Upper lobe of right lung (tissue), 1 donor: ENCODE results near the gene NEU1. TPM values are rescaled to one million over a fixed set of nuclear protein-coding genes. Genes with fewer than 3 reads are reported as not detected.
"Not testable (repeated sequence)": the region's sequence is repeated elsewhere in the genome, so short reads cannot be mapped to it uniquely, and the experiment has no call there.

Source experiments
- ATAC-seq: fragments of 200-7000 bp; cut with Tn5 transposase; one replicate; pipeline ENCODE4 v1.9.1; 2020; ENCODE audit warnings: mild to moderate bottlenecking, moderate library complexity
- DNase-seq: peaks from one replicate; pipeline ENCODE4 v3.0.0-alpha.2; 2020
- H3K27ac ChIP-seq: fragments of 200-600 bp; one replicate; pipeline ENCODE4 v1.8.0; 2022
- H3K27me3 ChIP-seq: fragments of 200-600 bp; one replicate; pipeline ENCODE4 v1.8.0; 2022; ENCODE audit warnings: mild to moderate bottlenecking
- H3K36me3 ChIP-seq: fragments of 200-600 bp; one replicate; pipeline ENCODE4 v1.8.0; 2022
- H3K4me1 ChIP-seq: fragments of 200-600 bp; one replicate; pipeline ENCODE4 v1.8.0; 2022
- H3K4me3 ChIP-seq: fragments of 200-600 bp; one replicate; pipeline ENCODE4 v1.8.0; 2022; ENCODE audit warnings: mild to moderate bottlenecking
- H3K9me3 ChIP-seq: fragments of 200-600 bp; one replicate; pipeline ENCODE4 v1.8.0; 2022
- intact Hi-C: fragments of 100-400 bp; cut with DNase I; formaldehyde crosslinking; loops from one replicate; pipeline ENCODE4 v1.11.0; 2022
- total RNA-seq: library from RNA; stranded (reverse); fragmentation: NEBNext Ultra II Directional; extraction: Animal tissue kit (Norgen Biotek cat#: 25700); gene quantifications from one replicate; pipeline ENCODE4 v1.2.1, GENCODE V29; 2021
- TF ChIP-seq, protein P1 (sequence below): fragments of 200-600 bp; IDR thresholded peaks from one replicate; pipeline ENCODE4 v1.8.0; 2022; ENCODE audit warnings: antibody characterized with exemption
- donor health status: DM: no; HTN: yes; CAD: no; lungs with severe emphysema.

The NEU1 gene
- total RNA-seq, 1 donor from 2014 or later = 81.0 TPM

- DNase-seq = peak; percentile 94
- intact Hi-C loops = no loop called here
- peak; percentile 89 for ATAC-seq
- Histone ChIP-seq H3K4me3 (peak within 1 kb of the TSS; percentile 67), H3K4me1 (peaks cover 35% of the 10 kb centered on the region), H3K9me3 (no peaks in the 10 kb centered on the region), H3K36me3 (no peaks in the 10 kb centered on the region), H3K27ac (peak within 1 kb of the TSS; percentile 96), H3K27me3 (no peaks in the 10 kb centered on the region)
- TF ChIP-seq, protein P1, sequence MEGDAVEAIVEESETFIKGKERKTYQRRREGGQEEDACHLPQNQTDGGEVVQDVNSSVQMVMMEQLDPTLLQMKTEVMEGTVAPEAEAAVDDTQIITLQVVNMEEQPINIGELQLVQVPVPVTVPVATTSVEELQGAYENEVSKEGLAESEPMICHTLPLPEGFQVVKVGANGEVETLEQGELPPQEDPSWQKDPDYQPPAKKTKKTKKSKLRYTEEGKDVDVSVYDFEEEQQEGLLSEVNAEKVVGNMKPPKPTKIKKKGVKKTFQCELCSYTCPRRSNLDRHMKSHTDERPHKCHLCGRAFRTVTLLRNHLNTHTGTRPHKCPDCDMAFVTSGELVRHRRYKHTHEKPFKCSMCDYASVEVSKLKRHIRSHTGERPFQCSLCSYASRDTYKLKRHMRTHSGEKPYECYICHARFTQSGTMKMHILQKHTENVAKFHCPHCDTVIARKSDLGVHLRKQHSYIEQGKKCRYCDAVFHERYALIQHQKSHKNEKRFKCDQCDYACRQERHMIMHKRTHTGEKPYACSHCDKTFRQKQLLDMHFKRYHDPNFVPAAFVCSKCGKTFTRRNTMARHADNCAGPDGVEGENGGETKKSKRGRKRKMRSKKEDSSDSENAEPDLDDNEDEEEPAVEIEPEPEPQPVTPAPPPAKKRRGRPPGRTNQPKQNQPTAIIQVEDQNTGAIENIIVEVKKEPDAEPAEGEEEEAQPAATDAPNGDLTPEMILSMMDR = no peak
Measured at GRCh38 chr6:31815025-31815838, 47.4 kb downstream of the NEU1 start, which contains the start of the genes HSPA1A and HSPA1L. HSPA1A (plus strand) TSS chr6:31815543; CDS start chr6:31815757, 214 bp downstream. HSPA1L (minus strand) TSS chr6:31815283; CDS start chr6:31811972, 3,311 bp downstream.

DNA sequence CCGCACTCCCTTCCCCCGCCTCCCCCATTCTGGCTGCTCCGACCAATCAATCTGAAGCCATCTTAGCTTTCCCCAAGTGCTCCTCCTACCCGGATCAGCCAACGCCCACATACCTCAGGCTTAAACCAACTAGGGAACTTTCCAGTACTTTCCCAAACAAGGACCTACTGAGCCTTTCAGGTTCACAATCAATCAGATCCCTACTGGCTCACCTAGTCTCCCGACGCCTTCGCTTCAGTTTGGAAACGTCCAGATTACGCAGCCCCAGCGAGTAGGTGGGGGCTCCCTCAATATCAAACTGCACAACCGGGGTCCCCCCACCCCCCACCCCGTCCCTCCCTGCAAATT is 48.0 kb downstream of the NEU1 start:
- Histone ChIP-seq H3K4me1 (peaks cover 30% of the 10 kb centered on the region), H3K27me3 (no peaks in the 10 kb centered on the region), H3K9me3 (no peaks in the 10 kb centered on the region), H3K36me3 (no peaks in the 10 kb centered on the region), H3K4me3 (peak overlapping the region; percentile 67), H3K27ac (peak overlapping the region; percentile 96)
- intact Hi-C loops = no loop called here
- TF ChIP-seq, protein P1 = no peak
- peak; percentile 95 for DNase-seq
- ATAC-seq = peak; percentile 91

- peak; percentile 55 for DNase-seq
- TF ChIP-seq, protein P1 = no peak
- peak overlapping the region; percentile 96 for H3K27ac ChIP-seq
- intact Hi-C loops = no loop called here
- peaks cover 18% of the 10 kb centered on the region for H3K4me1 ChIP-seq
- H3K36me3 ChIP-seq = no peaks in the 10 kb centered on the region
- no peaks in the 10 kb centered on the region for H3K27me3 ChIP-seq
- ATAC-seq = no peak
- no peaks in the 10 kb centered on the region for H3K9me3 ChIP-seq
- peak overlapping the region; percentile 67 for H3K4me3 ChIP-seq
Measured at GRCh38 chr6:31813465-31813849, 49.2 kb downstream of the NEU1 start.

DNA sequence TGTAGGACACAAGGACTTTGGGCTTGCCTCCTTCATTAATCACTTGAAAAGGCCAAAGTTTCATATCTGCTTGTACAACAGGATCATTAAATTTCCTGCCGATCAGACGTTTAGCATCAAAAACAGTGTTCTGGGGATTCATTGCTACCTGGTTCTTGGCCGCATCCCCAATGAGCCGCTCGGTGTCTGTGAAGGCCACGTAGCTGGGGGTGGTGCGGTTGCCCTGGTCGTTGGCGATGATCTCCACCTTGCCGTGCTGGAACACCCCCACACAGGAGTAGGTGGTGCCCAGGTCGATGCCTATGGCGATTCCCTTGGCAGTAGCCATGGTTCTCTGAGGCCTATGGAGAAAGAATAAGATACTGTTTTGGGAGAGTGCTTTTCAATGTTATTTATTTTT is 51.0 kb downstream of the NEU1 start:
- TF ChIP-seq, protein P1 = no peak
- intact Hi-C loops = no loop called here
- H3K27me3 ChIP-seq = no peaks in the 10 kb centered on the region
- DNase-seq = no peak
- H3K9me3 ChIP-seq = no peaks in the 10 kb centered on the region
- H3K27ac ChIP-seq = no peak overlapping the region
- H3K36me3 ChIP-seq = no peaks in the 10 kb centered on the region
- no peak overlapping the region for H3K4me3 ChIP-seq
- peaks cover 16% of the 10 kb centered on the region for H3K4me1 ChIP-seq
- no peak for ATAC-seq

DNA sequence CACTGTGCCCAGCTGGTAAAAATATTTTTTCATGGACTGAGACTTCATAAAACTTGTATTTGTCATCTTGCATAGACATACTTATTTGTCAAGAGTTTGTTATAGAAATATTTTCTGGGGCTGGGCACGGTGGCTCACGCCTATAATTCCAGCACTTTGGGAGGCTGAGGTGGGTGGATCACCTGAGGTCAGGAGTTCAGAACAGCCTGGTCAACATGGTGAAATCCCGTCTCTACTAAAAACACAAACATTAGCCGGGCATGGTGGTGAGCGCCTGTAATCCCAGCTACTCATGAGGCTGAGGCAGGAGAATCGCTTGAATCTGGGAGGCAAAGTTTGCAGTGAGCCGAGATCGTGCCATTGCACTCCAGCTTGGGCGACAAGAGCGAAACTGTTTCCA is 54.0 kb downstream of the NEU1 start:
- H3K9me3 ChIP-seq, ATAC-seq, H3K4me3 ChIP-seq, H3K27me3 ChIP-seq, DNase-seq, H3K27ac ChIP-seq, H3K36me3 ChIP-seq, intact Hi-C loops: not testable (repeated sequence)
- H3K4me1 ChIP-seq = peaks cover 20% of the 10 kb centered on the region

Other genes with a start within 250 kb of the NEU1 start
- gene AIF1, start 247.6 kb downstream of the NEU1 start, total RNA-seq = 55.3 TPM
- 138 TPM for gene PRRC2A, start 242.1 kb downstream of the NEU1 start, total RNA-seq
- 238 TPM for gene BAG6, start 210.2 kb downstream of the NEU1 start, total RNA-seq
- 2.6 TPM for gene APOM, start 206.9 kb downstream of the NEU1 start, total RNA-seq
- gene C6orf47, start 202.0 kb downstream of the NEU1 start, total RNA-seq = 25.6 TPM
- gene GPANK1, start 197.8 kb downstream of the NEU1 start, total RNA-seq = 13.9 TPM
- gene CSNK2B, start 196.7 kb downstream of the NEU1 start, total RNA-seq = 114 TPM
- 12.6 TPM for gene LY6G5B, start 192.8 kb downstream of the NEU1 start, total RNA-seq
- gene LY6G5C, start 181.8 kb downstream of the NEU1 start, total RNA-seq = 3.4 TPM
- gene ABHD16A, start 159.5 kb downstream of the NEU1 start, total RNA-seq = 55.8 TPM
- not detected for gene LY6G6F, start 156.0 kb downstream of the NEU1 start, total RNA-seq
- not detected for gene LY6G6D, start 147.5 kb downstream of the NEU1 start, total RNA-seq
- gene LY6G6C, start 141.1 kb downstream of the NEU1 start, total RNA-seq = not detected
- 1.1 TPM for gene MPIG6B, start 139.4 kb downstream of the NEU1 start, total RNA-seq
- 71.2 TPM for gene DDAH2, start 133.5 kb downstream of the NEU1 start, total RNA-seq
- gene CLIC1, start 126.3 kb downstream of the NEU1 start, total RNA-seq = 286 TPM
- gene MSH5, start 122.8 kb downstream of the NEU1 start, total RNA-seq = 11.2 TPM
- gene SAPCD1, start 100.2 kb downstream of the NEU1 start, total RNA-seq = 2.6 TPM
- gene VWA7, start 85.5 kb downstream of the NEU1 start, total RNA-seq = 3.4 TPM
- gene VARS1, start 67.1 kb downstream of the NEU1 start, total RNA-seq = 53.0 TPM
- gene LSM2, start 55.9 kb downstream of the NEU1 start, total RNA-seq = 30.8 TPM
- 2.0 TPM for gene HSPA1L, start 47.5 kb downstream of the NEU1 start, total RNA-seq
- gene HSPA1A, start 47.3 kb downstream of the NEU1 start, total RNA-seq = 150 TPM
- gene HSPA1B, start 35.1 kb downstream of the NEU1 start, total RNA-seq = 112 TPM
- gene SLC44A4, start 16.2 kb upstream of the NEU1 start, total RNA-seq = 23.1 TPM
- gene EHMT2, start 34.9 kb upstream of the NEU1 start, total RNA-seq = 36.0 TPM
- 3.5 TPM for gene ZBTB12, start 39.3 kb upstream of the NEU1 start, total RNA-seq
- gene C2, start 64.9 kb upstream of the NEU1 start, total RNA-seq = 282 TPM
- gene CFB, start 83.3 kb upstream of the NEU1 start, total RNA-seq = 74.9 TPM
- gene NELFE, start 96.2 kb upstream of the NEU1 start, total RNA-seq = 43.9 TPM
- gene SKIC2, start 96.4 kb upstream of the NEU1 start, total RNA-seq = 58.8 TPM
- 20.5 TPM for gene DXO, start 109.3 kb upstream of the NEU1 start, total RNA-seq
- 200 TPM for gene C4A, start 119.2 kb upstream of the NEU1 start, total RNA-seq
- gene C4B, start 152.0 kb upstream of the NEU1 start, total RNA-seq = 166 TPM
- 0.61 TPM for gene CYP21A2, start 175.6 kb upstream of the NEU1 start, total RNA-seq
- 162 TPM for gene TNXB, start 246.5 kb upstream of the NEU1 start, total RNA-seq